Chondrocyte (in vitro differentiated cells): ENCODE data around the gene CANT1. TPM values are rescaled to one million over a fixed set of nuclear protein-coding genes. Genes with fewer than 3 reads are reported as not detected.

Experiments used
- DNase-seq: peaks from one replicate; pipeline ENCODE4 v3.0.0; 2021; ENCODE audit warnings: mixed read lengths, low spot score
- H3K27ac Mint-ChIP-seq: one replicate; pipeline ENCODE4 v1.8.0; 2021; ENCODE audit warnings: mild to moderate bottlenecking, moderate library complexity, mixed read lengths; ENCODE audit not compliant: unreplicated experiment
- H3K27me3 Mint-ChIP-seq: 2 replicates; pipeline ENCODE4 v1.8.0; 2021; ENCODE audit warnings: low read depth, mixed read lengths
- H3K36me3 Mint-ChIP-seq: 2 replicates; pipeline ENCODE4 v1.8.0; 2021; ENCODE audit warnings: low read depth, mixed read lengths
- H3K4me1 Mint-ChIP-seq: 2 replicates; pipeline ENCODE4 v1.8.0; 2021; ENCODE audit warnings: low read depth, mild to moderate bottlenecking, mixed read lengths
- H3K4me3 Mint-ChIP-seq: one replicate; pipeline ENCODE4 v1.8.0; 2021; ENCODE audit warnings: mild to moderate bottlenecking, moderate library complexity, mixed read lengths; ENCODE audit not compliant: unreplicated experiment
- H3K9me3 Mint-ChIP-seq: 2 replicates; pipeline ENCODE4 v1.8.0; 2021; ENCODE audit warnings: low read depth, mixed read lengths
- total RNA-seq: library from RNA; stranded (reverse); gene quantifications from 3 replicates; pipeline ENCODE4 v1.2.1, GENCODE V29; 2021
- TF ChIP-seq, protein P1 (sequence below): fragments of 200-600 bp; sonication (generic); IDR thresholded peaks from 2 replicates; pipeline ENCODE4 v1.5.0; 2021; ENCODE audit warnings: antibody characterized with exemption, mild to moderate bottlenecking, moderate library complexity

CANT1 gene
- total RNA-seq, 1 donor from 2014 or later: 50.5 TPM

DNA sequence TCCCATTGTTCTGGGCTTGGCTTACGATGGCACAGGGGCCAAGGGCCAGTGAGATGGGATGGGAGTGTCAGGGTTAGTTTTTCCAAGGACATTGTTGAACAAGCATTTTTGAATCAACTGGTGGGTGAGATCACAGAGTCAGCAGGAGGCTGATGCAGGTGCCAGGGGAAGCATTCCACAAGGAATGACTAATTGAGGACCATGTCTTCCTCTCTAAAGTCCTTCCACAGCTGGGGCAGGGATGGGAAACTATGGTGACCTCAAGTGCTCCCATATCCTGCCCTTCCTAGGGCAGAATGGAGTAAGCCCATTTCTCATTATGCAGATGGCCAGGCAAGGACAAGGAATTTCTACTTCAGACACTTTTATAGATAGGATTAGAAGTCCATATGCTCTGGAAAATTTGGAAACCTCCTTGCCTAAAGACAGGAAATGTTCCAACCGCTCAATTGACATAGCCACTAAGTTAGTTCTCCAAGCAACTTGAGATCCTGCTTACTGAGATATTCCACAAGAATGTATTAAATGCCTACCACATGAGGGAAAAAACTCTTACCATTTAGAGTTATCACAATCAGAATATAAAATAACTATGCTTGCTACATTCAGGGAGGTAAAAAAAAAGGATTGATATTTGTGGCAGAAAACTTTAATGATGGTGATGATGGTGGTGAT, 43.8 kb upstream of the CANT1 start:
- Mint-ChIP-seq H3K4me1 (peaks cover 23% of the 10 kb centered on the region), H3K27ac (no peak overlapping the region), H3K27me3 (peaks cover 3% of the 10 kb centered on the region), H3K36me3 (peaks cover 6% of the 10 kb centered on the region), H3K4me3 (no peak overlapping the region), H3K9me3 (peaks cover 19% of the 10 kb centered on the region)
- TF ChIP-seq, protein P1, sequence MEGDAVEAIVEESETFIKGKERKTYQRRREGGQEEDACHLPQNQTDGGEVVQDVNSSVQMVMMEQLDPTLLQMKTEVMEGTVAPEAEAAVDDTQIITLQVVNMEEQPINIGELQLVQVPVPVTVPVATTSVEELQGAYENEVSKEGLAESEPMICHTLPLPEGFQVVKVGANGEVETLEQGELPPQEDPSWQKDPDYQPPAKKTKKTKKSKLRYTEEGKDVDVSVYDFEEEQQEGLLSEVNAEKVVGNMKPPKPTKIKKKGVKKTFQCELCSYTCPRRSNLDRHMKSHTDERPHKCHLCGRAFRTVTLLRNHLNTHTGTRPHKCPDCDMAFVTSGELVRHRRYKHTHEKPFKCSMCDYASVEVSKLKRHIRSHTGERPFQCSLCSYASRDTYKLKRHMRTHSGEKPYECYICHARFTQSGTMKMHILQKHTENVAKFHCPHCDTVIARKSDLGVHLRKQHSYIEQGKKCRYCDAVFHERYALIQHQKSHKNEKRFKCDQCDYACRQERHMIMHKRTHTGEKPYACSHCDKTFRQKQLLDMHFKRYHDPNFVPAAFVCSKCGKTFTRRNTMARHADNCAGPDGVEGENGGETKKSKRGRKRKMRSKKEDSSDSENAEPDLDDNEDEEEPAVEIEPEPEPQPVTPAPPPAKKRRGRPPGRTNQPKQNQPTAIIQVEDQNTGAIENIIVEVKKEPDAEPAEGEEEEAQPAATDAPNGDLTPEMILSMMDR: no peak
- DNase-seq: peak; percentile 10

DNA sequence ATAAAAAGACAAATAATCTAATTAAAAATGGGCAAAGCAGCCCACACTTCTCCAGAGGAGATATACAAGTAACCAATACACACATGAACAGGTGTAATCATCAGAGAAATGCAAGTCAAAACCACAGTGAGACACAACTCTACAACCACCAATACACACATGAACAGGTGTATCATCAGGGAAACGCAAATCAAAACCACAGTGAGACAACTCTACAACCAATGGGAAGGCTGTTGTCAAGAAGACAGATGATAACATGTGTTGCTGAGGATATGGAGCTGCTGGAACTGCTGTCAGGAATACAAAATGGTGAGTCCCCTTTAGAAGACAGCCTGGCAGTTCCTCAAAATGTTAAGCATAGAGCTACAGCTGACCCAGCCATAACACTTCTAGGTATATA, 42.6 kb upstream of the CANT1 start:
- Mint-ChIP-seq H3K27me3 (peaks cover 2% of the 10 kb centered on the region), H3K9me3 (peaks cover 14% of the 10 kb centered on the region), H3K4me3 (no peak overlapping the region), H3K36me3 (peaks cover 4% of the 10 kb centered on the region), H3K4me1 (peaks cover 23% of the 10 kb centered on the region), H3K27ac (no peak overlapping the region)
- no peak for DNase-seq
- TF ChIP-seq, protein P1: no peak

DNA sequence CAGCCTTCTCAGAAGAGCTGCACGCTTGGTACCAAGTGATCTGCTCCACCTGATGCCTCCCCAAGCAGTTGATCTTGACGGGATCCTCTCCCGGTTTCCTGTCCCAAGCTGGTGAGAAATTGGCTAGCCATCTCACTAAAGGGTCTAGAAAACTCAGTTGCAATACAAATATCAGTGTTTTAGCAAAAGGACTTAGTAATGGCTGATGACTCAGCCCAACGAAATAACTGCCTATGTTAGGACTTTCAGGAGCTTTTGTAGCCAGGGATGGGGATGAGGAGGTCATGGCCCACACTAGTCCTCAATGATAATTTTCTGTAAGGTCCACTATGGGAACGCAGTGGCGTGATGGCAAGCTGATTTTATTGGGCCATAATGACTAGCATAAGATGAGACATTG, 41.7 kb upstream of the CANT1 start:
- Mint-ChIP-seq H3K27ac (no peak overlapping the region), H3K36me3 (peaks cover 4% of the 10 kb centered on the region), H3K4me3 (no peak overlapping the region), H3K9me3 (peaks cover 14% of the 10 kb centered on the region), H3K27me3 (peaks cover 2% of the 10 kb centered on the region), H3K4me1 (peaks cover 23% of the 10 kb centered on the region)
- no peak for DNase-seq
- TF ChIP-seq, protein P1: no peak

DNA sequence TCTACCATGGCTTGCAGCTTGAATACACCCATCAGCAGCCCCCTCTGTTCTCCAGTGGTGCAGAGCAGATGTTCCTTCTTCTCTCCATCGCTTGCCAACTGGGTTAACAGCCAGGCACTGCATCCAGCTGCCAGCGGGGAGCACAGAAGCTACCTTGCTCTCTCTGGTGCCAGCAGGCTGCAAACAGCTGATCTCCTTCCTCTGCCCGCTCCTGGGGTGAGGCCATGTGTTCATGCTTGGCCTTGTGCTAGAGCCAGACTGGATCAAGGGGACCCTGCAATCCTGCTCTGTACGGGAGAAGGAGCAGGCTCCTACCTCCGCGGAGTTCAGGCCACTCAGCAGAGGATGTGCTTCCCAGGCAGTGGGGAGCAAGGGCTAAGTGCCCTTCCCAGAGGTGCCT, 41.0 kb upstream of the CANT1 start:
- H3K36me3 Mint-ChIP-seq: peaks cover 6% of the 10 kb centered on the region
- H3K27me3 Mint-ChIP-seq: peaks cover 8% of the 10 kb centered on the region
- H3K4me1 Mint-ChIP-seq: peaks cover 29% of the 10 kb centered on the region
- DNase-seq: peak; percentile 59
- TF ChIP-seq, protein P1: no peak
- H3K27ac Mint-ChIP-seq: no peak overlapping the region
- peaks cover 14% of the 10 kb centered on the region for H3K9me3 Mint-ChIP-seq
- no peak overlapping the region for H3K4me3 Mint-ChIP-seq

DNA sequence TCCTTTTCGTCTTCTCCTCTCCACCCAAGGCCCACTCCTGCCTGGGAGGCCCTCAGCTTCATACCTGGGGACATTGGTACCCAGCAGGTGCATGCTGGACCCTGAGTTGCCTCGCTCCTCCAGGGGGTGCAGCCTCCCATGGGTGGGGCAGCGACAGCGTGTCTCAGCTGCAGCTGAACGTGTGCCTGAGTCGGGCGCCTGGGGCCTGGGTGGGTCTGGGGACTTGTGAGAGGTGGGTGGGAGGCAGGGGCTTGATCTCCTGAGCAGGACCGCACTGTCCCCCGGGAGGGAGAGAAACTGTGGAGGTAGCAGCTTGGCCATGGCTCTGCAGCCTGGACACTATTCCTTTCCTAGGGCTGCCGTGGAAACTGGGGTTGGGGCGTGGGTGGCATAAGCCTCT, 40.3 kb upstream of the CANT1 start:
- Mint-ChIP-seq H3K4me3 (no peak overlapping the region), H3K4me1 (peaks cover 22% of the 10 kb centered on the region), H3K36me3 (peaks cover 6% of the 10 kb centered on the region), H3K9me3 (peaks cover 12% of the 10 kb centered on the region), H3K27me3 (peaks cover 12% of the 10 kb centered on the region), H3K27ac (no peak overlapping the region)
- TF ChIP-seq, protein P1: no peak
- DNase-seq: peak; percentile 86
